ENCODE data around the gene THRB.

Gene THRB

DNA sequence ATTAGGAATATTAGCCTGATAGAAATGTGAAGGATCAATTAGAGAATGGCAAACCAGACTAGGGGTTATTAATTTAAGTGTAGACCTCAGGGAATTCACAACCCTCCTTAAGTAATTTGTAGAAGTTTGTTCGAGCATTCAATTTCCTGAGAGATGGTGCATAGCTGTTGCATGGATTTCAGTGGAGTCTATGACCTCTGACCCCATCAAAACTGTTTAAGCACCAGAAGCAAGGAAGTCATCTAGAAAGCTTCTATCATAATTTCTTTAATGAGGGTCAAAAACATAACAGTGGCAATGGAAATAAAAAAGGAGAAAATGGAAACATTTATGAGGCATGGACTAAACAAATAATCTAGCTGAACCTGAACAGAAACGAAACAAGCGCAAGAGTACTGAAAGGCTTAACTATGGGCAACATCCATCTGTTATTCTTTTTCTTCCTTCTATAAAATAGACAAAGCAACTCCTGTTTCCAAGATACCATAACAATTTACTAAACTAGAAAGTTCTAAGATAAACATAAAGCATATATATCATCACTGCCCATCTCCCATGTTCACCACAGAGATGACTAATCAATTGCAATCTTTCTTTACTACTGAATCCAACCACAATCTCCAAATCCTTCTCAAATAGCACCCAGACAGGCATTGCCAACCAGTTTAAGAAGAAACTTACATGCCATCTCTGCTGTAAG is 151.4 kb downstream of the THRB start:
- H3K27me3 Mint-ChIP-seq, result peaks cover 2% of the 10 kb centered on the region
- no peak overlapping the region for H3K4me3 Mint-ChIP-seq
- H3K27ac Mint-ChIP-seq, result no peak overlapping the region
- H3K36me3 Mint-ChIP-seq, result no peaks in the 10 kb centered on the region
- H3K4me1 Mint-ChIP-seq (ENCODE audit: low read depth), result no peaks in the 10 kb centered on the region
- no peaks in the 10 kb centered on the region for H3K9me3 Mint-ChIP-seq (ENCODE audit: low read depth)

DNA sequence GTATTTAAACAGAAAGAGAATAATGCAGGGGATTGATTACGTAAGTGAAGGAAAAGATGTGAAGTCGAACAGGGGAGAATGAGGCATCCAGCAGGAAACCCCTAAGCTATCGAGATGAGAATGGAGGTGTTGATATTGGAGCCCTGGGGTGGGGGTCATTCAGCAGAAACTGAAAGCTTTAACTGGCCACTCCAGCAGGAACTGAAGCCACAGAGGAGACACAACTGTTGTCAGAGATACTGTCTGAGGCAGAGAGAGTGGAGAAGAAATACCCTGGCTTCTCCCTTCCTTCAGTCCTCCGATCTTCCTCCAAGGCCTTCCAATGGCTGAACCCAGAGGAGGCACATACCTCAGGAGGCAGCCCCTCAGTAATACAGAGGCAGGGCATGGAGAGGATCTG is 152.4 kb downstream of the THRB start:
- Mint-ChIP-seq H3K4me3 (no peak overlapping the region), H3K36me3 (no peaks in the 10 kb centered on the region), H3K27ac (no peak overlapping the region), H3K27me3 (peaks cover 2% of the 10 kb centered on the region), H3K9me3 (ENCODE audit: low read depth) (no peaks in the 10 kb centered on the region), H3K4me1 (ENCODE audit: low read depth) (no peaks in the 10 kb centered on the region)

DNA sequence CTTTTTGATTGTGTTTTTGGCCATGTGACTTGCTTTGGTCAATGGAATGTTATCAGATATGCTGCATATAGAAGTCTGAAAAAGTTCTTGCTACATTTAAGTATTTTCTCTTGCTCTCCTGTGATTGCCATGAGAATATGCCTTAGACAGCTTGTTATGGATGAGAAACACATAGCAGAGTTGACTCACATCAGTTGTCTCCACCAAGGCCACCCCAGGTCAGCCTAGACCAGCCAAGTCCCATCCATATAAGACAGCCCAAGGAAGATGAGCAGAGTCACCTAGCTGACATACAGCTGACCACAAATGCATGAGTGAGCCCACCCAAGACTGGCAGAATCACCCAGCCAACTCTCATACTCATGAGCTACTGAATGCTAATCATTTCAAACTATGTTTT is 153.0 kb downstream of the THRB start:
- no peak overlapping the region for H3K4me3 Mint-ChIP-seq
- H3K27ac Mint-ChIP-seq, result no peak overlapping the region
- no peaks in the 10 kb centered on the region for H3K9me3 Mint-ChIP-seq (ENCODE audit: low read depth)
- H3K4me1 Mint-ChIP-seq (ENCODE audit: low read depth), result no peaks in the 10 kb centered on the region
- H3K36me3 Mint-ChIP-seq, result no peaks in the 10 kb centered on the region
- H3K27me3 Mint-ChIP-seq, result peaks cover 2% of the 10 kb centered on the region

DNA sequence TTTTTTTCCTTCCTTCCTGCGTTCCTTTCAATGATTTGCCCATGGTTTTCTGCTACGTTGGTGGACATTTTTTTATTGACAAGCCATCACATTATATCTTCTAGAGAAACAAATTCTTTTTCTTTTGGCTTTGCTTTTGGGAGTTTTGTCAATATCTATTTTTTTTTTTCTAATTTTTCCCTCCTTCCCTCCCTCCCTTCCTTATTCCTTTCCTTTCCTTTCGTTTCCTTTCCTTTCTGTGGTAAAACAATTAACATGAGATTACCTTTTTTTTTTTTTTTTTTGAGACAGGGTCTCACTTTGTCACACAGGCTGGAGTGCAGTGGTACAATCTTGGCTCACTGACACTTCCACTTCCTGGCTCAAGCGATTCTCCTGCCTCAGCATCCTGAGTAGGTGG is 153.7 kb downstream of the THRB start:
- Mint-ChIP-seq H3K27me3 (peaks cover 2% of the 10 kb centered on the region), H3K4me3 (no peak overlapping the region), H3K9me3 (ENCODE audit: low read depth) (no peaks in the 10 kb centered on the region), H3K4me1 (ENCODE audit: low read depth) (no peaks in the 10 kb centered on the region), H3K27ac (no peak overlapping the region), H3K36me3 (no peaks in the 10 kb centered on the region)

DNA sequence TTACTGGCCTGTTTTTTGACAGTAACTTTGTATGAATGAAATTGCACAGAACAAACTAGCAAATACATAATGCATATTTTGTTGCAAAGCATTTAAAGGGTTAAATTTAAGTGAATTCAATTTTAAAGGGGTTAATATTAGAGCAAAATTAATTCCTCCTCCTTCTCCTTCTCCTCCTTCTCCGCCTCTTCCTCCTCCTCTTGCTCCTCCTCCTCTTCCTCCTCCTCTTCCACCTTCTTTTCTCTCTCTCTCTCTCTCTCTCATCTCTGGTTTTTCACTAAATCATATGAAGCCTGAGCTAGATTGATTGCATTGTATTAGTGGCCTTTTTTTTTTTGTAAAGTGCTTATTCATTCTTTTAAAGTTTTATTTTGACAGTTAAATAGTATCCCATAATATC is 154.5 kb downstream of the THRB start:
- no peaks in the 10 kb centered on the region for H3K36me3 Mint-ChIP-seq
- H3K4me1 Mint-ChIP-seq (ENCODE audit: low read depth), result no peaks in the 10 kb centered on the region
- H3K27ac Mint-ChIP-seq, result no peak overlapping the region
- peaks cover 2% of the 10 kb centered on the region for H3K27me3 Mint-ChIP-seq
- H3K4me3 Mint-ChIP-seq, result no peak overlapping the region
- no peaks in the 10 kb centered on the region for H3K9me3 Mint-ChIP-seq (ENCODE audit: low read depth)

DNA sequence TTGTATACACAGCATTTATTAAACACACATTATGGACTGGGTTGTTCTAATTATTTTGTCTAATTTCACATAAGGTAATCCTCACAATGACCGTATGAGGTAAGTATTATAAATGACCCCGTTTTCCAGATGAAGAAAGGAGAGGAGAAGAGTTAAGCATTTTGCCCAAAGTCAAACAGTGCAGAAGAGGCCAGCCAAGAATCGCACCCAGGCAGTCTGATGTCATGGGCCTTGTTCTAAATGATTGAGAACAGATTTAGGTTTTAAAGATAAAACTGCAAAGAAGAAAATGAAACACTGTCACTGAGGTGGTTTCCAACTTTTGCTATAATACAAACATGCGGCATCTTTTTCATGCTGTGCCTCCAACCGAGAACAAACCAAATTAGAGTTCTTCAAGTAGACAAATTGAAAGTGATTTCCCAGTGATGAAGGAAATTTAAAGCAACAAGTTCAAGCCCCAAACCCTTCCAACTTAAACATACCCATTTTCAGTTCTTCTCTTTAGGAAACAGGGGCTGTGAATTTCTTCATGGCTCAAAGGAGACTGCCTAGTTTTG is 155.3 kb downstream of the THRB start:
- no peaks in the 10 kb centered on the region for H3K36me3 Mint-ChIP-seq
- no peaks in the 10 kb centered on the region for H3K27me3 Mint-ChIP-seq
- no peak overlapping the region for H3K4me3 Mint-ChIP-seq
- no peaks in the 10 kb centered on the region for H3K4me1 Mint-ChIP-seq (ENCODE audit: low read depth)
- no peaks in the 10 kb centered on the region for H3K9me3 Mint-ChIP-seq (ENCODE audit: low read depth)
- no peak overlapping the region for H3K27ac Mint-ChIP-seq

DNA sequence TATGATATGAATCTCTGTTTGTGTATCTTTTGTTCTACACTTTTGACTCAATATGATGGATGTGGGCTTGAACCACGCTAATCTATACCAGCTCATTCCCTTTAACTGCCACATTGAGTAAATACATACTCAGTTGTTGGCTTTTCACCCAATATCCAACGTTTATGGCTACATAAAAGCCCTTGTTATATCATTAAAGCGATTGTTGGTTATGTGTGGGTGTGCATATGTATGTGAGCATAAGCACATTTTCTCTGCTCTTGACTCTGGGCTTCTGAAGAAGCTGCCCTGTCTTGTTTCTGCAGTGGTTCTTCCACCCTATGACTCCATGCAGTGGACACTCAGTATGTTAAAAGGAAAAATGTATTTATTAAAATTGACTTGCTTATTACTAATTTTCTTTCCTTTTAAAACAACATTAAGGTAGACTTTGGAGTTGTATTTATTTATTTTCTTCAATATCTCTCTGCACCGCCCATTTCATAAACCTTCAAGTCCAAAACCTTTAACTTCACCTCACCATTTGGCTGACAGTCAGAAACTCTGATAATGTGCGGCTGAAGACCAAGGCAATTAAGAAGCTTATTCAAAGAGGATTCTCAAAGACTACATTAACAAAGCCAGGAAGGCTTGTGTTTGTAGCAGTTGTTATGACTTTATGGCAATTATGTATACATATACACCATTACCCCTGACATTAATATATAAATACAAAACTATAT is 156.1 kb downstream of the THRB start:
- H3K9me3 Mint-ChIP-seq (ENCODE audit: low read depth), result no peaks in the 10 kb centered on the region
- no peaks in the 10 kb centered on the region for H3K27me3 Mint-ChIP-seq
- no peaks in the 10 kb centered on the region for H3K4me1 Mint-ChIP-seq (ENCODE audit: low read depth)
- no peaks in the 10 kb centered on the region for H3K36me3 Mint-ChIP-seq
- no peak overlapping the region for H3K27ac Mint-ChIP-seq
- H3K4me3 Mint-ChIP-seq, result no peak overlapping the region

DNA sequence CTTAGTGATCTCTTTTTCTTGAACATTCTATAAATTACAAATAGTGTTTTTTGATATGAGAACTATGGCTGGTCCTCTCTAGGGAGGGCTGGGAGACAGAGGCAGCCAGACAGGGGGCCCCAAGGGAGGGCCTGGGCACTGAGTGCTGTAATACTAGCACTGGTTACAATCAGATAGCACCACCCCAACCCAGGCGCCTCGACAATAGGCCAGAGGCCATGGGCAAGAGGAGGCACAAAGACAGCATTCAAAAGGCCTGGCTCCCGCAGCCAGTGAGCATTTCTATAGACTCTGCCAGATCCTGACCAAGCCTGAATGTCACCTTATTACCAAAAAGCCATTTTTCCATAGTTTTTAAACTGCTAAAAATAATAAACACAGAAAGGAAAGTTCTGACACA is 158.5 kb downstream of the THRB start:
- Mint-ChIP-seq H3K4me3 (no peak overlapping the region), H3K27me3 (no peaks in the 10 kb centered on the region), H3K4me1 (ENCODE audit: low read depth) (no peaks in the 10 kb centered on the region), H3K9me3 (ENCODE audit: low read depth) (no peaks in the 10 kb centered on the region), H3K27ac (no peak overlapping the region), H3K36me3 (no peaks in the 10 kb centered on the region)

DNA sequence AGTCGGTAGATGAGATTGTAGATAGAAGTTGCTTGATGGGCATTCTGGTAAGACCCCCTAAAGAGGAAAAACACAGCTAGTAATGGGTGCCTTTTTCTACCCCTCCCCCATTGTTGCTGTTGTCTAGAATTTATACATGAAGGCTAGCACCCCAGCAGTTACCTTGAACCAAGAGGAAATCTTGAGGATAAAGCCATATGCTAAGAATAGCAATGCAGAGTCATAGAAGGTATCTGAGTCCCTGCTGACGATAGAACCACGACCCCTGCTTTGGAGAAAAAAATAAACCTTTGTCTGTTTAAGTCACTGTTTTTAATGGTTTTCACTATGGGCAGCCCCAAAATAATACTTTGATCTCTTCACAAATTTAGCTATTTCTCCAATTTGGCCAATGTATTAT is 162.6 kb downstream of the THRB start:
- H3K27me3 Mint-ChIP-seq, result peaks cover 1% of the 10 kb centered on the region
- H3K27ac Mint-ChIP-seq, result no peak overlapping the region
- H3K4me3 Mint-ChIP-seq, result no peak overlapping the region
- no peaks in the 10 kb centered on the region for H3K4me1 Mint-ChIP-seq (ENCODE audit: low read depth)
- H3K9me3 Mint-ChIP-seq (ENCODE audit: low read depth), result no peaks in the 10 kb centered on the region
- H3K36me3 Mint-ChIP-seq, result no peaks in the 10 kb centered on the region

DNA sequence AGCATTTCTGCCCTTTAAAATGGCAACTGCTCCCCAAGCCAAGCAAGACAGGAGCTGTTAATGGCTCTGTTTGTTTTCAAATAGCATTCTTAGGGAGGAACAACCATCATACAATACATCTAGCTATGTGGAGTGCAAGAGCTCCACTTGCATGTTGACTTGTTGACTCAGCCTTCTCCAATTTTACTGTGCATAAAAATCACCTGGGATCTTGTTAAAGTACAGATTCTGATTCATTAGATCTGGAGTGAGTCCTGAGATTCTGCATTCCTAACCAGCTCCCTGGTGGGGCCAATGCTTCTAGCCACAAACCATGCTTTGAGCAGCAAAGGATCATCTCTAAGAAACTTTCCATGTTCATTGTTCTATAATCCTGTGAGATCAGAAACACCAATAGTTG is 171.4 kb downstream of the THRB start:
- Mint-ChIP-seq H3K4me1 (ENCODE audit: low read depth) (no peaks in the 10 kb centered on the region), H3K27ac (no peak overlapping the region), H3K4me3 (no peak overlapping the region), H3K27me3 (no peaks in the 10 kb centered on the region), H3K9me3 (ENCODE audit: low read depth) (peaks cover 9% of the 10 kb centered on the region), H3K36me3 (no peaks in the 10 kb centered on the region)

DNA sequence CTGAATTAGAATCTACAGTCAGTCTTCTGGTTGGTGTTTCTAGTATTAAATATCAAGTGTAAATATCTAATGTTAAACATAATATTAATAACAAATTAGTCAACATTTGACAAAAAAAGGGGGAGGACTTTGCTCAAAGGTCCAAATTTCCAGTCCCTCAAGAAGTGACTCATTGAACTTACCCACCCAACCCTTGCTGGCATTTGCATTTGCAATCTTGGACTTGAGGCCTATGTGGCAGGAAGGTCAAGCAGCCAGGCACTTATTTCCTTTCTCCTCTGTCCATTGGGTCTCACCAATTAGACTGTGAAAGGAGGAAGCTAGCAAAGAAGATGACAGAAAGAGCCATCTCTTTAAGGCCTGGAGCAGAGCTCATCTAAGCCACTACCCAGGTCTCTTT is 174.0 kb downstream of the THRB start:
- Mint-ChIP-seq H3K27ac (no peak overlapping the region), H3K4me3 (no peak overlapping the region), H3K4me1 (ENCODE audit: low read depth) (no peaks in the 10 kb centered on the region), H3K27me3 (peaks cover 5% of the 10 kb centered on the region), H3K36me3 (no peaks in the 10 kb centered on the region), H3K9me3 (ENCODE audit: low read depth) (peaks cover 9% of the 10 kb centered on the region)

DNA sequence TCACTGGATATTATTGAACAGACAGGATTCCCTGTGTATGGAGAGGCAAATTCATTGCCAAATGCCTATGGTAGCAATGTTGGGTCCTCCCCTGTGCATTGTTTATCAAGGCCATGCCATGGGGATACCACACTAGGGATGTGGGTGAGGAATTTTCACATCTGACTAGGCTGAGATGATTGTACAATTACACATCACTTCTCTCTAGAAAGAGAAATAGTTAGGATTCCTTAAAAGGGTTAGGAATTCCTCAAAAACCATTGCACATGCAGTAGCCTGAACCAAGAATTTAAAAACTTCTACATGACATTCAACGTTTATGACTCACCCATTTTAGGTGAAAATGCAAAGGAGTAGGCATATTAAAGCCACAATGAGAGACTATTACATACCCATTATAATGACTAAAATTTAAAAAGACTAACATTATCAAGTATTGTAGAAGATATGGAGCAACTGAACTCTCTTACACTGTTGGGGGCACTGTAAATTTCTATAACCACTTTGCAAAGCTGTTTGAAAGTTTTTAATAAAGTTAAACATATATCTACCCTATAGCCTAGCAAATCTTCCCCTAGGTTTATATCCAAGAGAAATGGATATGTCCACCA is 175.9 kb downstream of the THRB start:
- H3K27me3 Mint-ChIP-seq, result peaks cover 6% of the 10 kb centered on the region
- H3K36me3 Mint-ChIP-seq, result no peaks in the 10 kb centered on the region
- no peaks in the 10 kb centered on the region for H3K4me1 Mint-ChIP-seq (ENCODE audit: low read depth)
- no peak overlapping the region for H3K4me3 Mint-ChIP-seq
- peaks cover 9% of the 10 kb centered on the region for H3K9me3 Mint-ChIP-seq (ENCODE audit: low read depth)
- no peak overlapping the region for H3K27ac Mint-ChIP-seq

DNA sequence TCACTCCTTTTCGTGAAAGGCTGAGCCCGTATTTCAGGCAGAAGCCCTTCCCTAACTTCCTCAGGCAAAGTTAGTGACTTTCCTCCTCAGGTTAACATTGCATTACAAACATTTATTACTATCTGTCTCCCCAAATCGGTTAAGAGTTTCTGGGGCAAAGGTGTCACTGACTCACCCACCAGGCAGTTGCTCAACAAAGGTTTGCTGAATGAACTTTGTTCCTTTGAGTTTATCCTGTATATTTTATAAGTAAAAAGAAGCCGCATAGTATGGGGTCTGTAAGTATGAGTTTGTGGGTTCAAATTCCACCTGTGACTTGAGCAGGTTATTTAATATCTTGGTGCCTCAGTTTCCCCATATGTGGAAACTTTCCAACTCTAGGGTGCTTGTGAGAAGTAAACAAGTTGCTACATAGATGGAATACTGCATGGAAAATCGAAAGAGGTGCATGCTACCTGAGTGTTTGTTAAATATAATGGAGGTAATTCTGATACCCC is 177.7 kb downstream of the THRB start:
- Mint-ChIP-seq H3K4me1 (ENCODE audit: low read depth) (no peaks in the 10 kb centered on the region), H3K4me3 (no peak overlapping the region), H3K27me3 (peaks cover 6% of the 10 kb centered on the region), H3K27ac (no peak overlapping the region), H3K36me3 (no peaks in the 10 kb centered on the region), H3K9me3 (ENCODE audit: low read depth) (peaks cover 9% of the 10 kb centered on the region)

DNA sequence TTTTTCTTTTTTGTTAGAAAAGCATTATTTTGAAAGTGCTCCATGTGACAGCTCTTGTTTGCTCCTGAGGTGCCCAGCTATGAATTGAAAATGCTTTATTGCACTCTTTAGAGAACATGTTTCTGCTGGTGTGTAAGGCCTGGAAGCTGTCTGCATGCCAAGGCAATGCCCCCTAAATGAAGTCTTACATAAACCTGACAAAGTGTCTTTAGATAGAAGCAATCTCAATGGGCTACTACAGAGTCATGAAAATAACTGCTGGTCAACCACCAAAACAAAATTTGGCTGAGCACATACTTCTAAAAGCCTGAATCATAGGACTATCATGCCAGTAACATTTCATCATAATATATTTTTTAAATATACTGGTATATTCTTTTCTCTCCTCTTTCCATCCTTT is 178.7 kb downstream of the THRB start:
- peaks cover 6% of the 10 kb centered on the region for H3K27me3 Mint-ChIP-seq
- H3K36me3 Mint-ChIP-seq, result no peaks in the 10 kb centered on the region
- peaks cover 12% of the 10 kb centered on the region for H3K9me3 Mint-ChIP-seq (ENCODE audit: low read depth)
- H3K4me1 Mint-ChIP-seq (ENCODE audit: low read depth), result no peaks in the 10 kb centered on the region
- no peak overlapping the region for H3K4me3 Mint-ChIP-seq
- H3K27ac Mint-ChIP-seq, result no peak overlapping the region

DNA sequence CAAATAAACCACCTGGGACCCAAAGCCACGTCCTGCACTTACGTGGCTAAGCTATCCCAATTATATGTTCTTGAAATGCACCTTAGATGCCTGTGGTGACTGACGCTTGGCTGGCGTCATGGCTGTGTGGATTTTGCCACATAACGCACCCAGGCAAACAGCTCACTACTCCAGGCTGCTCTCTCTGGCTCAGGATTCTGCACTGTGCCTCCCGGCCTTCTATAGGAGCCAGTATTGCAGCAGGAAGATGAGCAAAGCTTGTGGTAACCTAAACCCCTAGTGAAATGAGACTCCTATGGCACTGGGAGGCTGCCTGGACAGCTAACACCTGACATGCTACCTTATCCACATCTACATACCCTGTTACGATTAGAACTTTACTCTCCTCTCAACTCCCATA is 179.3 kb downstream of the THRB start:
- Mint-ChIP-seq H3K27me3 (peaks cover 6% of the 10 kb centered on the region), H3K27ac (no peak overlapping the region), H3K4me1 (ENCODE audit: low read depth) (no peaks in the 10 kb centered on the region), H3K4me3 (no peak overlapping the region), H3K9me3 (ENCODE audit: low read depth) (peaks cover 12% of the 10 kb centered on the region), H3K36me3 (no peaks in the 10 kb centered on the region)

Measured in activated naive CD8-positive, alpha-beta T cell (primary cell).